DMS53 treated with DMSO at 0.1 percent for 48 hours (cell line): ENCODE measurements around the gene ATF4.
"Not testable (repeated sequence)": the region's sequence is repeated elsewhere in the genome, so short reads cannot be mapped to it uniquely, and the experiment has no call there.

Source experiments
- DNase-seq: peaks from one replicate; lab custom pipeline; 2025; ENCODE audit not compliant: unreplicated experiment; lab: John Stamatoyannopoulos, UW

ATF4 gene

DNA sequence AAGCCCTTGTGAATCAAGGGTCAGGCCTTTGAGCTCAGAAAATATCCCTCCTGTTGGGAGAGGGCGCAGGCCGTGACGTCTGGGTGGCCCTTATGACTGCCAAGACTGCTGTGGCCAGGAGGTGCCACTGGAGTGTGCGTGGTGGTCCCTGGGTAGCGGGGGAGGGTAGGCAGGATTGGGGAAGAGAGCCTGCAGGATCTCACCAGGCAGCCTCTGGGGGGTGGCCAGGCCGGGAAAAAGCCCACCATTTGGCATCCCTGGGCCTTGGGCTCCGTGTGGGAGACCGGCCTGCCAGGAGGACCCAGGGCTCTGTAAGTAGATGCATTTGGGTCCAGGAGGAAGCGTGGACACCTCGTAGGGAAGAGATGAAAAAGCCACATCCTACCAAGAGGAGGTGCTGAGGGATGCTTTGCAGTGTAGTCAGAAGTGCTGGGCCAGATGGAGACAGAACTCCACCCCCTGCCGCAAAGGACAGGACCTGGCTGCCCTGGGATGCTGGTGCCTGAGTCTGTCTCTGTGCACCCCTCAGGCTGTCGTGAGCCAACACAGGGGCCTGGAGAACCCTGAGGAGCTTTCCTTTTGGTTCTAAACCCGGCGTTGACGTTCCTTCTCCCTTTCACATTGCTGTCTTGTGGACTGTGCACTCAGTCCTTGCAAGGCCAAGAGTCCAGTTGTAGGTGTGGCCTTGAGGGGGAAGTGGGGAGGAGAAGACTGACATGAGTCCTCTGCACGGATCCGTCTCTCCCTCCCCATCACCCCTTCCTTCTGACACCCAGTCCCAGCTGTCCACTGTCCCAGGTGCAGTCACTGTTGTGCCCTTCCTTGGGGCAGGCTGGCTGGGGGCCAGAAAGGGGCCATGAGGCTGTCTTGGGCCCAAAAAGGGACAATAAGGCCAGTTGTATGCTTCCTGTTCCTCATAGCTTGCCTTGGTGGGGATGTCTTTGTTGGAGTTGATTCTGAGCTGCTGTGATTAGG is 31.0 kb upstream of the ATF4 start:
- DNase-seq = no peak

DNA sequence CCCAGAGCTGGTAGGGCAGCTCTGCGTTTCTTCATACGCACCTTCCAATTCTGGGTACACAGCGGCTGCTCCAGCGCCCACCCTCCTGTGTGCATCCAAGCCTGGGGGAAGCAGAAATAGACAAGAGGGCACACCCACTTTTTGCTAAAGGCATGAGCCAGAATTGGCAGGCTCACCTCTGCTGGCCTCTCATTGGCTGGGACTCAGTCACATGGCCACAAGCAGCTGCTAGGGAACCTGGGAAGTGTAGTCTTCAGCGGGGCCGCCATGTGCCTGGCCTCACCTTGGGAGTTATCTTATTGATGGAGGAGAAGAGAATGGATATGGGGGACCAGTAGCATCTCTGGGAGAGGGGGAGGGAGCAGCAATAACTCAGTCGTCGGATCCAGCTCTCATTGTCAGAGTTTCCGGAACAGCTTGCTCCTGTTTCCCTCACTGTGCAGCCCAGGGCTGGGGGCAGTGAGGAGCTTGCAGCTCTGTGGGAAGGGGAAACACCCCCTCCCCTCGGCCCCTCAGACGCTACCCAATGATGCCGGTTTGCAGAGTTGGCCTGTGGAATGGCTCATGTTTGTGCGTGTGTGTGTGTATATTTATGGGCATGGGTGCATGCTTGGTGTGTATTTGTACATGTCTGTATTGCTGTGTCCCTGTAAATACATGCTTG is 30.1 kb upstream of the ATF4 start:
- peak; percentile 12 for DNase-seq

DNA sequence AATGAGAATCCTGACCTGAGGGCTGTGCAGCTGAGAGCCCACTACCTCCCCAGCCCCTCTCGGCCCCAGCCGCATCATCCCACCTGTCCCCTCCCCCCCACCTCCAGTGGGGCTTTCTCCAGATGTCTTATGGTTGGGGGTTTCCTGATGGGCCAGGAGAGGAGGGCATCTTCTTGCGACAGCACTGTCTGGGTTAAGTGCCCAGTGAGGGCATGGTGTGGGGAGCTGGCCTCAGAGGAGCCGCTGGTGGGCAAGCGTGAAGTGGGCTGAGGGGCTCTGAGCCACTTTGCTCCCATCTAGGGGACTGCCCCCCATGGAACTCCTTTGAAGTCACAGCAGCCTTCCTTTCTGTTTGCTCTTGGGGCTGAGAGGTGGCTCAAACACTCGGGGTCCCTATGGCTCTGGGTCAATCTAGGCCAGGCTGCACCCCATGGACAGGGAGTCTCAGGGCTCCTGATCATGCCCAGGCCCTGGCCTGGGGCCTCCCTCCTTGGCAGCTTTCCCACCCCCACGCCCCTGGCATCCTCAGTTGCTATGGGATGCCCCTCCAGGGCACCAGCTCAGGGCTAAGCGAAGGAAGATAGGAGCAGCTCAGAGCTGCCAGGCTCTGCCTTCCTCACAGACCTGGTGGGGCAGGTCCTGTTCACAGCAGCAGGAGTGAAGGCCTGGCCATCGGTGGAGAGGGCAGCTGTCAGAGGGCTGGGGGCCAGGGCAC is 29.2 kb upstream of the ATF4 start:
- DNase-seq = no peak

DNA sequence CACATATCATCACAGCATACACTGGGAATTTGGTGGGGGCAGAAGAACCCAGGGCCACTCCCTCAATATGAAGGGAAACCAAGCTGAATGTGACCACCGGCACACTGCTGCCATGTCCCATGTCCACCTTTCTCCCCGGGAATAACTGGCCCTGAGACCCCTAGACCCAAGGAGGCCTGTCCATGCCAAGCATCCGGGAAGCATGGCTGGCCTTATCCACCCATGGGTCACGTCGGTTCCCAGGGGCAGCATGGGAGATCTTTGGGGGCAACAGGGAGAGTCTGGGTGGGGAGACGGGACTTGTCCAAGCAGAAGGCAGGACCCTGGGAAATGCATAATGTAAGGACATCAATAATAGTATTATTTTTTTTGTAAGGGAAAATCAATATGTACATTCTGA is 28.7 kb upstream of the ATF4 start:
- DNase-seq = no peak

DNA sequence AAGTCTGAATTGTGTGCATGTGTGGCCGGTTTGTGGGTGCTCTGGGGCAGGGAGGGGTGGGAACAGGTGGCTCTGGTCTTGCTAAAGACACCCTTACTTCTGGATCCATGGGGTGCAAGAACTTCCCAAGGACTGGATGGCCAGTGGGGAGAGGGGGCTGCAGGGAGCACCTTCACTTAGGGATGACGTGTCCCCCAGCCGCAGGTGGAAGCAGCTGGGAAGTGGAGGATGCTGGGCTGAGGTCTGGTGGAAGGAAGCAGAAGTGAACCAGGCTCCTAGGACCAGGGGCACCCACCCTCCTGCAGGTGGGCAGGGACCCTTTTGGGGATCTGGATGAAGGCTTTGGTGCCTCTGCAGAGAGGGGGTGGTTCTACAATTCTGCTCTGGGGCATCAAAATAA is 28.2 kb upstream of the ATF4 start:
- DNase-seq = no peak

DNA sequence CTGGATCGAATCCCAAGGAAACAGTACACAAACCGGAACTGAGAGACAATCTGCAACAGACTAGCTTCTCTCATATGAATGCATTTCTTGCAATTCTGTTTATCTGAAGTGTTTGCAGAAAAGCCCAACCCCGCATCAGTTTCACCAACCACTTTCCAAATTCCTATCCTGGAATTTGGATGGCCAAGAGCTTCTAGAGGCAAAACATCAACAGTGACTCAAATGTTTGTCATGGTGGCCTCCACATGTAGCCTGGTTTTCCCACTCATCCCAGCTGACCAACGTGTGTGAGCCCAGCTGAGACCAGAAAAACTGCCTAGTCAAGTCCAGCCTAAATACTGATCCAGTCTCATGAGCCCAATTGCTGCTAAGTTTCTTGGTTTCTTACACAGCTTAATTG is 26.6 kb upstream of the ATF4 start:
- no peak for DNase-seq

DNA sequence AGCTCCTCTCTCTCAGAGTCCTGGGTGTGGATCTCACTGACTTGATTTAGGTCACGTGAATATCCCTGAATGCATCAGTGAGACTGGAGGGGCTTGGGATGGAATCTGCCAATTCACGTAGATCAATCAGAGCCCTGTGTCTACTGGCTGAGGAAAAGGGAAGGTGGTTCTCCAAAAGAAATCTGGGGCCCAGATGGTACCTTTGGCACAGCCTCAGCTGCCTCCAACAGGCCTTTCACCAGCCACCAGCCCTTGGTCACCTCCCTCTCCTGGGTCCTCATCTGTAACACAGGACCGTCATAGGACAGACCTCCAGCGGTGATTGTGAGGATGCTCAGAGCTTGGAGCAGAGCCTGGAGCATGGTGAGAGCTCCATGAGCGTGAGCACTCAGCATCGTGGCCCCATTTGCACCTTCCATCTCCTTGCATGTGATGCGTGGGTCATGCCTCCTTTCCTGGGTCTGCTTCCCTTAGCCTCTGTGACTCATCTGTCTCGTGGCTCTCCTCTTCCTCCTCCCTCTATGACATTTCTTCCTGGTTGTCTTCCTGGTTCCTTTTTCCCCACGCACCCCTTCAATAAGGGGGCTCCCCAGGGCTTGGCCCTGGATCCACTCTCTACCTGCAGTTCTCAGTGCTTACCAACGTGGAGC is 25.8 kb upstream of the ATF4 start:
- DNase-seq = no peak

DNA sequence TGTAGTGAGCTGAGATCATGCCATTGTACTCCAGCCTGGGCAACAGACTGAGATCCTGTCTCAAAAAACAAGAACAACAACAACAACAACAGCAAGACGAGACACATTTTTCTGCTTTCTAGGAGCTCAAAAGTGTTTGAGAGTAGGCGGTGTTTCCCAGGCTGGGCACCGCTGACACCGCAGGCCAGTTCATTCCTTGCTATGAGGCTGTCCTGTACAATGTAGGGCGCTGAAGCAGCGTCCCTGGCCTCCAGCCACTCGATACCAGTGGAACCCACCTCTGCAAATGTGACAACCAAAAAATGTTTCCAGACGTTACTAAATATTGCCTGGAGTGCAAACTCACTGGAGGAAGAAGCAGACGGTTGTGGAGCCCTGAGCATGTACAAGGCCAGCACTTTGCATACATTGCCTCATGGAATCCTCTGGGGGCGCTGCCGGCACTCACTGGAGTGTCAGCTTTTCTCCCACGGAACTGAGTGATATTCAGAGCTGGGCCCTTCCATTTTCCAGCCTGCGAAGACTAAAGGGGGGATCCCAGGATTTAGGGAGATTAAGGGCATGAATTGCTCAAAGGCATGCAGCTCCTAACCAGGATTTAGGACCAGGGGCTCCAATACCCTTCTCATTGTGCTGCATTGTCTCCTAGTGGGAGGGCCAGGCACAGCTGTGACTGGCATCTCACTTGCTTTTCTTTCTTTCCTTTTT is 24.1 kb upstream of the ATF4 start:
- DNase-seq = peak; percentile 38

DNA sequence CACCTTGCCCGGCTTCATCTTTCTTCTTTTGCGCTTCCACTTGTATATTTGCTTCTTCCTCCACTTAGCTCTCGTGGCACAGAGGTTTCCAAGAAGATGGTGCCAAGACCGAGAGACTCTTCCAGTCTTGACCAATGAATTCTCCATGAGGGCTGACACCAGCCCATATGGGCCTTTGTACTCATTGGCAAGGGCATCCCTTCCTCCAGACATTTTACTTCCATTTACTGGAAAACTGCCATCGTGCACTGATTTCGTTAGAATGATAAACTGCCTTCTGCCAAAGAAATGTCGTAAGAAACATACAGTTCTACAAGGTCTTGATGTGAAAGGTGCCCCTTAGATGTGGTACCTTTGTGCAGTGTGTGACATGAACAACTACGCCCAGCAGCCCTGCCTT is 22.9 kb upstream of the ATF4 start:
- no peak for DNase-seq

DNA sequence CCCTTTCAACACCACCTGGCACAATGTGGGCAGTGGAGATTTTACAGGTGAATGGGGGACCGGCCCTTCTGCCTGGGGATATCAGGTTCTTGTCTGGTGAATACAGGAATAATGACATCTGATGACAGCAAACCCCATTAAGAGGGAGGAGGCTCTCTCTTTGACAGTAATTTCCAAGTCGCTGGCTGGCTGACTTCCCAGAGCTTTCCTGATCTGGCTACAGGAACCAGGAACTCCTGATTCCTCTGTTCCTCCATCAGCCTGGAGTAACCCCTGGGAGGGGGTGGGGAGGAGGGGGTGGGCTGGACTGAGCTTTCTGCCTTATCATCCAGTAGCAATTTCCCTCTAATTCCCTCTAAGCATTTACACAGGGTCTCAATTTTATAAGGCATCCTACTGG is 22.0 kb upstream of the ATF4 start:
- DNase-seq = no peak

DNA sequence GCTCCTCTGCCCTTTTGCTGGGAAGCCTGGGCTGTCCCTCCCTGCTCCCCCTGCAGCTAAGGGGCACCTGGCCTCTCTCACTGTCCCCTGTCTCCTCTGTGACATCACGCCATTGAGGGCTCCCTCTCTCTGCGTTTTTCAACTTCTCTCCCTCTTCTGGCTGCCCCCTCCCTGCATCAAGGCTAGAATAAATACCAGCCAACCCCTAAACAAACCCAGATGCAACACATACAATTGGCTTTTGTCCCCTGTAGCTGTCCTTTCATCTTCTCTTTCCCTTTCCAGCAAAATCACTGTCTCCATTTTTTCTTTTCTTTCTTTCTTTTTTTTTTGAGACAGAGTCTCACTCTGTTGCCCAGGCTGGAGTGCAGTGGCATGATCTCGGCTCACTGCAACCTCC is 21.6 kb upstream of the ATF4 start:
- no peak for DNase-seq

DNA sequence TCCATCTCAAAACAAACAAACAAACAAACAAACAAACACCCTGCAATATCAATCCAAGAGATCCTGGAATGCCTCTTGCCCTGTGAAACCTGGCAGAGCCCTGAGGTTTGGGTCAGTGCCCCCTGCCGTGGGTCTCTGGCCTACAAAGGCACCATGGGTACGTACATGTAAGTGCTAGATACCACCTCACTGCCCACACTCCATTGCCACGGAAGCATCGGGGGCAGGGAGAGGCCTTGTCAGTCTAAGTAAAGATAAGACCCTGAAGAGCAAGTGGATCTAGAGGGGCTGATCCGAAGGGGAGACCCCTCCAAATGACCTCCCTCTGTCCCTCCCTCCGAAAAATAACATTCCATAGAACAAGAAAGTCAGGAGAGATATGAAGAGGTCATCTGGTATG is 20.3 kb upstream of the ATF4 start:
- DNase-seq = no peak

DNA sequence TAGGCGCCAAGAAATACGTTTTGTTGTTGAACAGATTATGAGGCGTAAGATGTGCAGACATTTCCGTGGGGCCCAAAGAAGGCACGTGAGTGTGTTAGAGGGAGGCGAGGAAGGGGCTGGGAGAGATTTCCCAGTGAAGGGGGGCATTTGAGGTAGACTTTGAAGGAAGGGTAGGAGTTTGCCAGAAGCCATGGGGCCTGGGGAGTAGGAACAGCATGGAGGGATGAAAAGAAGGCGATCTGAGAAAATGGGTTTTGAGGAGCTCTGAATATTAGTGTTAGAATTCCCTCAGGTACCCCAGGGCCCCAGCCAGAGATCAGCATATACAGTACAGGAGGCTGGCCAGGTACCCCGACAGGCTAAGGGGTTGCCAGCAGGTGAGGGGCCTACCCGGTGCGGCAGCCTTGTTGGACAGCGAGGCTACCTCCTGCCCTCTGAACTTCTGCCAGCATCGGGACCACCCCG is 18.7 kb upstream of the ATF4 start:
- DNase-seq = no peak

DNA sequence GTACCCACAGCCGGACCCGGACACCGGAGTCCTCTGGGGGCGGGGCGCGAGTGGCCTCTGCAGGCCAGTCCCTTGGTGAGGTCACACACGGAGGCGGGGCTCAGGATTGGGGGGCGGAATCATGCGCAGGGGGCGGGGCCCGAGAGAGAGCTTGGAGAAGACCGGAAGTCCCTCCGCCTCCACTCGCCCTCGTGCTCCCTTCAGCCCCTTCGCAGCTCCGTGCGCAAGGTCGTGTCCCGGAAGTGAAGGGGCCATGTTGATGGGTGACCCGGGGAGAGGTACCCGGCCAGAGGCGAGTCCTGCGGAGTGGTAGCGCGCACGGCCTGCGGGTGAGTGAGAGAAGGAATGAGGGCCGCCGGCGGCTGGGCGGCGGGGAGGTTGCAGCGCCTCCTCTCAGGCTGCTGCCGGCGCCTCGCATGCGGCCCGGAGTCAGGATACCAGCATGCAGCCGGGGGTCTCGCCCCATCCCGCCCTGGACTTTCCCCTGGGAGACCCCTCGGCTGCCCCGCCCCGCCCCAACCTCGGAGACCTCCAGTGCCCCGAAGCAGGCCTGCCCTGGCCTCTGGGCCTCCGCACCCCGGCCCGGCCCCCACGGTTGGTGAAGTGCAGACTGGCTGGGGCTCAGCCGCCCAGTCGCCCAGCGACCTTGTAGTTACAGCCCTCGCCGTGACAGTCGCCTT is 18.1 kb upstream of the ATF4 start, which contains the start of gene MIEF1:
TSS of gene MIEF1 (plus strand) at position 182 of the 680 bp plus-strand sequence. CDS start 9,005 bp downstream, outside the sequence.
- peak; percentile 69 for DNase-seq

DNA sequence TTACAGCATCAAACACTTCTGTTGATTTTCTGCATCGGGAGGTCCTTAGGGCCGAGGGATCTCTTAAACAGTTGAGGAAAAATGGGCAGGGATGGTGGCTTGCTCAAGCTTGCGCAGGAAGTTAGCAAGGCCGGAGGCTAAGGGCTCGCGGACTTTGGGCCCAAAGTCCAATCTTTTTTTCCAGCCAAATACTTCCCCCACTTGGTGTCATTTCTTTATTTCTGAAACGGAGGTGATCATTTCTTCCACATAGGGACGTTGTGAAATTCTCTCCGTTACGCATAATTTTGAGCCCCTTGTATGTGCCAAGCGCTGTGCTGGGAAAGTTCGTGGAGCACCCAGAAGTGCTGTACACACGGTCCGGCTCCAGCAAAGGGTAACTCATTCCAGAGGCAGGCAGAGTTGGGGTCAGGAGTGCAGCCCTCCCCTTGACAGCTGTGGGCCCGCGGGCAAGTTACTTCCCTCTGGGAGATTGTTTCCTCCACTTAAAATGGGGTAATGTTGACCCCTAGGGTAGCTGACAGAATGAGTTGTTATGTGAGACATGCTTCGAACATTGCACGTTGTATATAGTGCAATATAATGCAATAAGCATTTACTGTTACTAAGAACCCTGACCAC is 17.5 kb upstream of the ATF4 start:
- DNase-seq = no peak

DNA sequence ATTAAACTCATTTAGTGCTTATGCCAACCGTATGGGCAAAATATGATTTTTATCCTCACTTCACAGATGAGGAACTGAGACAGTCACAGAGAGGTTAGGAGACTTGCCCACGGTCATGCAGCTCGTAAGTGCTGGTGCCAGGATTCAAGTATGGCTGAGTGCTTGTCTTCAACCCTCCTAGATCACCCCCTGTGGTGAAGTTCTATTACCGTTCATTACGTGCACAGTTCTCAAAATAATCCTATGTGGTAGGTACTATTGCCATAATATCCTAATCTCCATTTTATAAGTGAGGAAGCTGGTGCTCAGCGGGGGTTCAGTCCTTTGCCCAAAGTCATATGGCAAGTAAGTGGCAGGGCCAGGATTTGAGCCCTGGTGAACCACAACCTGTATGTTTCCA is 16.7 kb upstream of the ATF4 start:
- DNase-seq = no peak

DNA sequence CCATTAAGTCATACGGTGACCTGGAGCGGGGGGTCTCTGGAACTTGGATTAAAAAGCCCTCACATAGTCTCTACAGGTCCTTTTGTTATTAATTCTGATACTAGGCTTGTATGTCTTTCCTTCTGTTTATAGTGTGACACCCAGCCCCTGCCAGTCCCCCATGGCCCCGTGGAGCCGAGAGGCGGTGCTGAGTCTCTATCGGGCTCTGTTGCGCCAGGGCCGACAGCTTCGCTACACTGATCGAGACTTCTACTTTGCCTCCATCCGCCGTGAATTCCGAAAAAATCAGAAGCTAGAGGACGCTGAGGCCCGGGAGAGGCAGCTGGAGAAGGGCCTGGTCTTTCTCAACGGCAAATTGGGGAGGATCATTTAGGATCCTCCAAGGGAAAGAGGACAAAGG is 16.3 kb upstream of the ATF4 start:
- DNase-seq = no peak

DNA sequence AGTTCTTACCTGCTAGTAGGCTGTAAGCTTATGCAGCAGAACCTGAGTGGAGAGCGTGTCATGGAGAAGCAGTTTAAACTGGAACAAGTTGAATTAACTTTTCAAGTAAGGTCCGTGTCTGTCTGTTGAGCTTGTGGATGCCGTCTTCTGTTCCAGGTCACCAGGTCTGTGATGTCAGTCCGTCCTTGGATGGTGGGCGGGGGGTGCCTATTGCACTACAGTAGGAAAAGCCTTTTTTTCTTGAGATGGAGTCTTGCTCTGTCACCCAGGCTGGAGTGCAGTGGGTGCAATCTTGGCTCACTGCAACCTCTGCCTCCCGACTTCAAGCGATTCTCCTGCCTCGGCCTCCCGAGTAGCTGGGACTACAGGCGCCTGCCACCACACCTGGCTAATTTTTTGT is 13.3 kb upstream of the ATF4 start:
- DNase-seq = not testable (repeated sequence)

DNA sequence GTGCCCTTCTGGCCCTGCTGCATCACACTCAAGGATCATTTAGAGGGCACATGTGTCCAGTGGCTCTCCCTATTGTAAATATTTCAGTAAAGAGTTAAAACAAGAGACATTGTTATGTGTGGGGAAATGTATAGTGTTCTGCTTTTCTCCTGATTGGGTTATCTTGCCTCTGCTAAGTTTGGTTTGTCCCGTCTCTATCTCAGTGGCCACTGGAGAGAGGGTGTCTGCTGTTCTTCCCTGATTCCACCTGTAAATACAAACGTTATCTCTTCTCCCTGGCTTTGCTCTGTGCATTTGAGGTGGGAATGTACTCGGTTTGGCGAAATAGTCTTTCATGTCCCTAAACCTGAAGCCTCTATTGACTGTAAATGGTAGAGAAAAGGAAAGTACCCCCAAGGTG is 12.0 kb upstream of the ATF4 start:
- DNase-seq = no peak
